ENCODE results near the gene ACAP3. TPM values are rescaled to one million over a fixed set of nuclear protein-coding genes. Genes with fewer than 3 reads are reported as not detected.

ACAP3 gene
- total and polyA plus RNA-seq, 4 donors: 18.7 to 62.8 (median 37.8) TPM

DNA sequence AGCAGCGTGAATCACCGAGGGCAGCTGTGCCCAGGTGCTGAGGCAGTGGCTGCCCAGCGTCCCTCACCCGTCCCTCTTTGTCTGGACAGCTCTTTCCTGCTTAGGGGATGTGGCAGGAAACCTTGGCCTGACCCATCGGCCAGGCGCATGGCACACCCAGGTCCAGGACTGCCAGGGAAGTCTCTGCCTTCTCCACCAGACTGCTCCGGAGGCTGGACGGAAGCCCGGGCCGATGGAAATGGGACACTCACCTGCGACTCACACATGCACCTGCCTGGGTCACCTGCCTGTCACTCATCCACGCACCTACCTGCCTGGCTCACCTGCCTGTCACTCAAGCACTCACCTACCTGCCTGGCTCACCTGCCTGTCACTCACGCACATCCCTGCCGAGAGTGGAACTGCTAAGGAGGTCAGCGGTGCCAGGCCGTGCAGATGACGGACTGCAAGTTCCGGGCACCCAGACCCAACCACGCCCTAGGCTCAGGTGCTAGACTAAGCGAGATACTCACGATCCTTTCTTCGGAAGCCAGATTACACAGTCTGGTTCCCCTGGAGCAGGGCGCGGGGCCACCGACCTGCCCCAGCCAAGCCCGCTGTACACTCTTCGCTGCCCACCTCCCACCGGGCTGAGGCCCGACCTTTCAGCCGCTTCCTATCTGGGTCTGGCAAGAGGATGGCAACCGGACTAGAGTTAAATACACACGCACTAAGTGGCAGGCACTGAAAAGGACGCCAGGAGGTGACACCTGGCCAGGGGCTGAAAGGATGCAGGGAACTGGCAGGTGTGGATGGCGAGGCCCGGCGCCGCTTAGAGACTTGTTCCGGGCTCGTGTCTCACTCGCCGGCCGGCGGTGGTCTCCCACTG is 35.2 kb downstream of the ACAP3 start:
- peak; percentile 20 for ATAC-seq (ENCODE audit: insufficient read depth, low FRiP score)

DNA sequence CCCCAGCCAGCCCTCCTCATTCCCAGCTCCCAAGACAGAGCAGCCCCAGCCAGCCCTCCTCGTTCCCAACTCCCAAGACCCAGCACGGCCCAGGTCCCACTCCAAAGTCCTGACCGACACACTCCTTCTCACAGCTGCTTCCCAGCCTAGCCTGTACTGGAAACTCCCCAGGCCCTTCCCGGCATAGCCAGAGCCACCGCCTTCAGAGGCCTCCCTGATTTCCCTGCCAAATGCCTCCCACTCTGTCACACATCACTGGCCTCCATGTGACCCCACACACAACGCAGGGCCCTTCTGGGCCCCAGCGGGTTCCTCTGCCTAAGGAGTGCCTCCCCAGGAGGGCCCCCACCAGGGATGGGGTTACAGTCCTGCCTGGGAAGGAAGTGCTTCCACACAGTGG is 36.9 kb downstream of the ACAP3 start:
- Histone ChIP-seq H3K4me3 (no peak overlapping the region), H3K36me3 (ENCODE audit: control insufficient read depth in 4 of 4, insufficient read depth in 4 of 4, low read length in 4 of 4) (peaks cover 0 to 15% (median 2%) of the 10 kb centered on the region in 4 donors), H3K9me3 (ENCODE audit: control insufficient read depth in 4 of 4, insufficient read depth in 3 of 4, low read length in 3 of 4) (no peaks in the 10 kb centered on the region), H3K27ac (ENCODE audit: low read depth in 1 of 2, low read length in 1 of 2) (peak overlapping the region in 1 of 2 donors; percentile 11), H3K27me3 (ENCODE audit: control insufficient read depth in 3 of 3, insufficient read depth in 3 of 3, low read length in 2 of 3) (no peaks in the 10 kb centered on the region), H3K4me1 (ENCODE audit: control insufficient read depth in 5 of 5, insufficient read depth in 5 of 5, low read length in 5 of 5) (peaks cover 11 to 31% (median 17%) of the 10 kb centered on the region in 5 donors), H3K9ac (ENCODE audit: insufficient read depth in 1 of 2, low read length in 2 of 2) (peak overlapping the region in 1 of 2 donors; percentile 55)
- TF ChIP-seq, protein P1, sequence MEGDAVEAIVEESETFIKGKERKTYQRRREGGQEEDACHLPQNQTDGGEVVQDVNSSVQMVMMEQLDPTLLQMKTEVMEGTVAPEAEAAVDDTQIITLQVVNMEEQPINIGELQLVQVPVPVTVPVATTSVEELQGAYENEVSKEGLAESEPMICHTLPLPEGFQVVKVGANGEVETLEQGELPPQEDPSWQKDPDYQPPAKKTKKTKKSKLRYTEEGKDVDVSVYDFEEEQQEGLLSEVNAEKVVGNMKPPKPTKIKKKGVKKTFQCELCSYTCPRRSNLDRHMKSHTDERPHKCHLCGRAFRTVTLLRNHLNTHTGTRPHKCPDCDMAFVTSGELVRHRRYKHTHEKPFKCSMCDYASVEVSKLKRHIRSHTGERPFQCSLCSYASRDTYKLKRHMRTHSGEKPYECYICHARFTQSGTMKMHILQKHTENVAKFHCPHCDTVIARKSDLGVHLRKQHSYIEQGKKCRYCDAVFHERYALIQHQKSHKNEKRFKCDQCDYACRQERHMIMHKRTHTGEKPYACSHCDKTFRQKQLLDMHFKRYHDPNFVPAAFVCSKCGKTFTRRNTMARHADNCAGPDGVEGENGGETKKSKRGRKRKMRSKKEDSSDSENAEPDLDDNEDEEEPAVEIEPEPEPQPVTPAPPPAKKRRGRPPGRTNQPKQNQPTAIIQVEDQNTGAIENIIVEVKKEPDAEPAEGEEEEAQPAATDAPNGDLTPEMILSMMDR (IDR thresholded peaks at IDR 0.05; ENCODE audit: control extremely low read depth, extremely low read depth): no peak
- ATAC-seq (ENCODE audit: insufficient read depth, low FRiP score): no peak
- WGBS, 2 donors: 71 to 81% methylated on average over 7 of the region's 7 CpGs
- DNase-seq: no peak

More for the DNA sequence above, 35.2 kb downstream of the ACAP3 start:
- WGBS, 2 donors: 28 to 43% methylated on average over 39 to 43 of the region's 43 CpGs
- TF ChIP-seq, protein P1 (IDR thresholded peaks at IDR 0.05; ENCODE audit: control extremely low read depth, extremely low read depth): no peak
- Histone ChIP-seq H3K9me3 (ENCODE audit: control insufficient read depth in 4 of 4, insufficient read depth in 3 of 4, low read length in 3 of 4) (no peaks in the 10 kb centered on the region), H3K4me1 (ENCODE audit: control insufficient read depth in 5 of 5, insufficient read depth in 5 of 5, low read length in 5 of 5) (peaks cover 11 to 31% (median 17%) of the 10 kb centered on the region in 5 donors), H3K36me3 (ENCODE audit: control insufficient read depth in 4 of 4, insufficient read depth in 4 of 4, low read length in 4 of 4) (peaks cover 0 to 6% (median 2%) of the 10 kb centered on the region in 4 donors), H3K27ac (ENCODE audit: low read depth in 1 of 2, low read length in 1 of 2) (peak overlapping the region; percentile 85 to 91), H3K4me3 (peak overlapping the region; percentile 93), H3K27me3 (ENCODE audit: control insufficient read depth in 3 of 3, insufficient read depth in 3 of 3, low read length in 2 of 3) (no peaks in the 10 kb centered on the region), H3K9ac (ENCODE audit: insufficient read depth in 1 of 2, low read length in 2 of 2) (peak overlapping the region; percentile 3 to 71)
- DNase-seq: no peak

DNA sequence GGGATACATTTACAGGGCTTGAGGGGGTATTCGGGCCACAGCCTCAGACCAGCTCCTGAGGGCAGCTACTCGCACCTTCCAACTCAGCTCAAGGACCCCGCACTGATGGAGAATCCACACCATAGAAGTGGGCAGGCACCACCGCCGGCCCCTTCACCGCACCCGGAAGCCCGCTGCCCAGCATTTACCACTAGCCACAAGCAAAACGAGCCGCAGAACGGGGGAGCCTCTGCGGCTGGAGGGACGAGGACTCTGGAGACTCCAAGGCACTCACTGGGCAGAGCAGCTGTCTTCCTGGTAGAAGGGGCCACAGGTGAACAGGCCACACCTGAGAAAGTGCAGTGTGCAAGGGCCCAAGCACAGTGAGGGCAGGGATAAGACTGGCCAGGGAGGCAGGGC is 39.4 kb downstream of the ACAP3 start:
- ATAC-seq (ENCODE audit: insufficient read depth, low FRiP score) (no peak), DNase-seq (no peak)
- peaks cover 11 to 24% (median 17%) of the 10 kb centered on the region in 5 donors for H3K4me1 ChIP-seq (ENCODE audit: control insufficient read depth in 5 of 5, insufficient read depth in 5 of 5, low read length in 5 of 5)
- H3K36me3 ChIP-seq (ENCODE audit: control insufficient read depth in 4 of 4, insufficient read depth in 4 of 4, low read length in 4 of 4): peaks cover 0 to 25% (median 9%) of the 10 kb centered on the region in 4 donors
- 97 to 98% methylated on average over 13 of the region's 13 CpGs for WGBS, 2 donors
- H3K27ac ChIP-seq (ENCODE audit: low read depth in 1 of 2, low read length in 1 of 2): no peak overlapping the region
- TF ChIP-seq, protein P1 (IDR thresholded peaks at IDR 0.05; ENCODE audit: control extremely low read depth, extremely low read depth): no peak
- no peaks in the 10 kb centered on the region for H3K9me3 ChIP-seq (ENCODE audit: control insufficient read depth in 4 of 4, insufficient read depth in 3 of 4, low read length in 3 of 4)
- H3K4me3 ChIP-seq: no peak overlapping the region
- no peaks in the 10 kb centered on the region for H3K27me3 ChIP-seq (ENCODE audit: control insufficient read depth in 3 of 3, insufficient read depth in 3 of 3, low read length in 2 of 3)
- no peak overlapping the region for H3K9ac ChIP-seq (ENCODE audit: insufficient read depth in 1 of 2, low read length in 2 of 2)

Measured in lung (tissue), 12 donors.